Endothelial cell of umbilical vein (primary cell): ENCODE measurements around the gene MAGI1. TPM values are rescaled to one million over a fixed set of nuclear protein-coding genes. Genes with fewer than 3 reads are reported as not detected.

ENCODE experiments used
- BruUV-seq: library from RNA; stranded (reverse); fragments of 400-500 nt; replicated peaks from 2 replicates; lab custom pipeline; 2021; lab: Mats Ljungman, UMichigan
- CTCF ChIA-PET: fragments of 300-600, 350-600 bp; sonication (Branson Sonifier 250); formaldehyde crosslinking; loops from one replicate; lab custom pipeline; 2021; ENCODE audit warnings: antibody characterized with exemption, inconsistent platforms; lab: Charles Lee
- POLR2A ChIA-PET: fragments of 300-600, 350-600 bp; sonication (Branson Sonifier 250); formaldehyde crosslinking; loops from one replicate; lab custom pipeline; 2021; ENCODE audit warnings: antibody characterized with exemption, inconsistent platforms; lab: Charles Lee
- DNase-seq: peaks from one replicate; pipeline ENCODE4 v3.0.0-alpha.2; 2011; ENCODE audit warnings: low read depth, low spot score
- FAIRE-seq: peaks from 2 replicates; lab custom pipeline; 2011; peaks lifted over from hg19 to GRCh38; lab: Jason Lieb, UNC
- H2AFZ ChIP-seq: 2 replicates; pipeline ENCODE4 v1.6.0; 2012; ENCODE audit warnings: low read depth, low read length, control low read depth, inconsistent platforms
- H3K27ac ChIP-seq: 2 replicates; pipeline ENCODE4 v1.5.1; 2011; ENCODE audit warnings: low read depth, mild to moderate bottlenecking, control low read depth, low read length, moderate library complexity; ENCODE audit not compliant: insufficient read depth
- H3K27me3 ChIP-seq, 2 experiments: 2 replicates each; pipeline versions ENCODE4 v1.6.0 to v1.6.1; 2011; ENCODE audit warnings: low read length in 2 of 2, mixed read lengths in 1 of 2; ENCODE audit not compliant: control insufficient read depth in 2 of 2, insufficient read depth in 2 of 2
- H3K36me3 ChIP-seq, 2 experiments: 2 replicates in 1 of 2; 3 replicates in 1 of 2; pipeline ENCODE4 v1.5.1; 2011; ENCODE audit warnings: low read length in 2 of 2, mild to moderate bottlenecking in 1 of 2, moderate library complexity in 1 of 2; ENCODE audit not compliant: control insufficient read depth in 2 of 2, insufficient read depth in 2 of 2; ENCODE audit errors: extremely low read depth in 1 of 2
- H3K4me1 ChIP-seq: 3 replicates; pipeline ENCODE4 v1.5.1; 2011; ENCODE audit warnings: mild to moderate bottlenecking, low read length; ENCODE audit not compliant: control insufficient read depth, insufficient read depth; ENCODE audit errors: extremely low read depth
- H3K4me2 ChIP-seq: 2 replicates; pipeline ENCODE4 v1.6.1; 2011; ENCODE audit warnings: low read length, control low read depth, mixed read lengths; ENCODE audit not compliant: insufficient read depth
- H3K4me3 ChIP-seq, 3 experiments: fragments of 200-600 bp in 1 of 3; sonication (generic), shearing (Covaris generic) in 1 of 3; replicated peaks in 1 of 3; 2 replicates each; pipeline ENCODE4 v1.5.1; 2011 to 2016; ENCODE audit warnings: control low read depth in 3 of 3, low read length in 3 of 3, mild to moderate bottlenecking in 2 of 3, inconsistent platforms in 1 of 3, low read depth in 1 of 3, moderate library complexity in 1 of 3; ENCODE audit not compliant: insufficient read depth in 1 of 3
- H3K79me2 ChIP-seq: 2 replicates; pipeline ENCODE4 v1.6.0; 2012; ENCODE audit warnings: low read length, inconsistent platforms; ENCODE audit not compliant: control insufficient read depth, insufficient read depth
- H3K9ac ChIP-seq: replicated peaks from 2 replicates; pipeline ENCODE3; 2011; ENCODE audit warnings: low read length, control low read depth; ENCODE audit not compliant: insufficient read depth; ENCODE audit errors: extremely low read depth
- H3K9me1 ChIP-seq: replicated peaks from 3 replicates; pipeline ENCODE4 v1.6.0; 2011; ENCODE audit warnings: mild to moderate bottlenecking, low read length; ENCODE audit not compliant: control insufficient read depth, insufficient read depth; ENCODE audit errors: extremely low read depth
- H3K9me3 ChIP-seq: replicated peaks from 2 replicates; pipeline ENCODE4 v1.5.1; 2012; ENCODE audit warnings: low read length, inconsistent platforms; ENCODE audit not compliant: control insufficient read depth, insufficient read depth
- H4K20me1 ChIP-seq: replicated peaks from 2 replicates; pipeline ENCODE3; 2011; ENCODE audit warnings: mild to moderate bottlenecking, low read length; ENCODE audit not compliant: control insufficient read depth, insufficient read depth; ENCODE audit errors: extremely low read depth
- EZH2 ChIP-seq: IDR thresholded peaks from 2 replicates; pipeline ENCODE4 v1.6.1; 2012; ENCODE audit warnings: borderline replicate concordance, low read depth, mild to moderate bottlenecking, moderate library complexity, low read length, inconsistent platforms; ENCODE audit not compliant: severe bottlenecking
- FOS ChIP-seq: IDR thresholded peaks from 2 replicates; pipeline ENCODE4 v1.6.1; 2011; ENCODE audit warnings: mild to moderate bottlenecking, low read length, moderate library complexity, borderline replicate concordance; ENCODE audit not compliant: insufficient read depth
- GATA2 ChIP-seq: IDR thresholded peaks from 2 replicates; pipeline ENCODE4 v1.7.0; 2011; ENCODE audit warnings: low read depth, mild to moderate bottlenecking, moderate library complexity, mixed read lengths, low read length; ENCODE audit not compliant: insufficient read length, insufficient read depth
- MAX ChIP-seq: IDR thresholded peaks from 2 replicates; pipeline ENCODE4 v1.6.1; 2011; ENCODE audit not compliant: insufficient read depth, insufficient read length
- MYC ChIP-seq: IDR thresholded peaks from one replicate; pipeline ENCODE4 v1.6.1; 2011; ENCODE audit warnings: mild to moderate bottlenecking, low read depth, low read length
- POLR2A ChIP-seq: IDR thresholded peaks from 2 replicates; pipeline ENCODE4 v1.6.1; 2012; ENCODE audit warnings: low read depth, mild to moderate bottlenecking, control low read depth, low read length
- dilution Hi-C: fragments of 300-500 bp; cut with MboI; formaldehyde crosslinking; loops from one replicate; pipeline ENCODE4 v1.15.0; 2019; ENCODE audit warnings: low sequenced_read_pairs; ENCODE audit not compliant: extremely low pct_ligation_motif_present
- intact Hi-C: fragments of 100-400 bp; cut with micrococcal nuclease; formaldehyde crosslinking; loops from one replicate; pipeline ENCODE4 v1.10.0; 2022
- polyA plus RNA-seq, 4 experiments: library from polyadenylated mRNA; depleted of rRNA in 3 of 4; stranded (reverse) in 3 of 4; unstranded in 1 of 4; fragments of >200 nt; gene quantifications; 2 replicates each; pipeline versions ENCODE4 v1.2.1 to v1.2.3, GENCODE V29; 2011 to 2012; ENCODE audit warnings: missing spikeins in 1 of 4
- total RNA-seq: library from RNA; stranded (reverse); gene quantifications from 2 replicates; pipeline ENCODE4 v1.2.3, GENCODE V29; 2021
- TF ChIP-seq, protein P1 (sequence below), 2 donors: IDR thresholded peaks; 1 replicate in 1 of 2; 2 replicates in 1 of 2; pipeline ENCODE4 v1.5.1; 2011; ENCODE audit warnings: low read length in 2 of 2, mild to moderate bottlenecking in 2 of 2, moderate library complexity in 2 of 2, control low read depth in 1 of 2, inconsistent platforms in 1 of 2, low read depth in 1 of 2; ENCODE audit not compliant: insufficient read depth in 1 of 2; ENCODE audit errors: extremely low read depth in 1 of 2

MAGI1 gene
- total and polyA plus RNA-seq, 2 donors (not counting 3 experiments of a cell fraction or from before 2014, with no cell fraction given): 10.1 to 47.9 TPM

DNA sequence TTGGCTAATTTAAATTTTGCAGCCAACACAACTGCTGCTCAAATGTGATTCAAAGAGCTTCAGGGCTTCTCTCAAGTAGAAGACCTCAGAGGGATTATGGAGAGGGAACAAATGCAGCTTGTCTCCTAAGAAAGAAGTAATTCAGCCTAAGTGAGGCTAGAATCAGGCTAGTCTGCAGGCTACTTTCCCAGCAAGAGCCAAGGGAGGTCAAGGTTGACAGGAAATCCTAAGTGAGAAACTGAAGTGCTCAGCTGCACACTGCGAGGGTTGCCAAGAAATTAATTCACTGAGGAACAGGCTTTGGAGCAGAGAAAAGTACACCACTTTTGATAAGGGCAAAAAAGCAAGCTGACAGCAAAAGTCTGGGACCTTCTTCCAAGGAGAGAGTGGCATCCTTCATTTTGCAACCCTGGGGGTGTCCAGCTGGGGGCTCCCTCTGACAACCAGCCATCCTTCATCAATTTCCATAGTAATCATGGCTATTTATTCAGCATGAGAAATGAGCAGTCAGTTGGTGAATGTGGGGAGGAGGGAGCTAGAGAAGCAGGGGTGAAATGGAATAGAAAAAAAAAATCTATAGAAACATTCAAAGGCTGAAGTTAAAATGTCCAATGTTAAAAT lies 704.6 kb downstream of the MAGI1 start:
- CTCF ChIA-PET: interaction anchor here (0.8 to 2.1 kb wide), 9 partner anchors 8 to 861 kb away, joined by 3 to 12 read pairs (median 5); no protein-coding TSS in a partner anchor
- FAIRE-seq: no peak

More for the DNA sequence above, 704.6 kb downstream of the MAGI1 start:
- H3K9ac ChIP-seq: no peak overlapping the region
- no peaks in the 10 kb centered on the region for H3K9me3 ChIP-seq
- DNase-seq: peak; percentile 63
- H4K20me1 ChIP-seq: no peaks in the 10 kb centered on the region
- BruUV-seq: no TSS peak
- TF ChIP-seq GATA2 (no peak), POLR2A (no peak), EZH2 (no peak), MAX (no peak), MYC (no peak), FOS (no peak)
- TF ChIP-seq, protein P1, sequence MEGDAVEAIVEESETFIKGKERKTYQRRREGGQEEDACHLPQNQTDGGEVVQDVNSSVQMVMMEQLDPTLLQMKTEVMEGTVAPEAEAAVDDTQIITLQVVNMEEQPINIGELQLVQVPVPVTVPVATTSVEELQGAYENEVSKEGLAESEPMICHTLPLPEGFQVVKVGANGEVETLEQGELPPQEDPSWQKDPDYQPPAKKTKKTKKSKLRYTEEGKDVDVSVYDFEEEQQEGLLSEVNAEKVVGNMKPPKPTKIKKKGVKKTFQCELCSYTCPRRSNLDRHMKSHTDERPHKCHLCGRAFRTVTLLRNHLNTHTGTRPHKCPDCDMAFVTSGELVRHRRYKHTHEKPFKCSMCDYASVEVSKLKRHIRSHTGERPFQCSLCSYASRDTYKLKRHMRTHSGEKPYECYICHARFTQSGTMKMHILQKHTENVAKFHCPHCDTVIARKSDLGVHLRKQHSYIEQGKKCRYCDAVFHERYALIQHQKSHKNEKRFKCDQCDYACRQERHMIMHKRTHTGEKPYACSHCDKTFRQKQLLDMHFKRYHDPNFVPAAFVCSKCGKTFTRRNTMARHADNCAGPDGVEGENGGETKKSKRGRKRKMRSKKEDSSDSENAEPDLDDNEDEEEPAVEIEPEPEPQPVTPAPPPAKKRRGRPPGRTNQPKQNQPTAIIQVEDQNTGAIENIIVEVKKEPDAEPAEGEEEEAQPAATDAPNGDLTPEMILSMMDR (IDR thresholded peaks at IDR 0.05; ENCODE audit: extremely low read depth in 1 of 2, insufficient read depth in 1 of 2, low read depth in 1 of 2, low read length in 2 of 2): peak; percentile 23 to 26
- H3K4me1 ChIP-seq: no peaks in the 10 kb centered on the region
- no peaks in the 10 kb centered on the region for H3K9me1 ChIP-seq
- dilution Hi-C loops (no loop called here), intact Hi-C loops (loop anchor here (2.0 kb wide), 1 partner anchor 103 kb away; no protein-coding TSS in a partner anchor)
- no peaks in the 10 kb centered on the region for H3K36me3 ChIP-seq
- H3K4me3 ChIP-seq: no peak overlapping the region
- peaks cover 0 to 11% of the 10 kb centered on the region in 2 experiments for H3K27me3 ChIP-seq
- no peak overlapping the region for H2AFZ ChIP-seq
- no peak overlapping the region for H3K27ac ChIP-seq
- no peak overlapping the region for H3K4me2 ChIP-seq
- no peaks in the 10 kb centered on the region for H3K79me2 ChIP-seq
- POLR2A ChIA-PET: no interaction called here
